K562 (cell line): ENCODE measurements around the gene DMAC1. TPM values are rescaled to one million over a fixed set of nuclear protein-coding genes. Genes with fewer than 3 reads are reported as not detected.

Experiments used
- ATF3 ChIP-seq, 2 experiments: fragments of 450-650 bp in 1 of 2; sonication (generic) in 1 of 2; formaldehyde crosslinking in 1 of 2; IDR thresholded peaks in 1 of 2; conservative IDR thresholded peaks in 1 of 2; 2 replicates each; pipeline versions ENCODE4 v1.6.1 to v1.8.1; 2016 to 2023; ENCODE audit warnings: mild to moderate bottlenecking in 2 of 2, moderate library complexity in 2 of 2, inconsistent platforms in 1 of 2, missing genetic modification reagents in 1 of 2
- CBFA2T2 ChIP-seq: fragments of 450-650 bp; conservative IDR thresholded peaks from 2 replicates; pipeline ENCODE4 v1.6.1; 2017; ENCODE audit warnings: mild to moderate bottlenecking
- COPS2 ChIP-seq: fragments of 450-650 bp; conservative IDR thresholded peaks from 2 replicates; pipeline ENCODE4 v1.6.1; 2016; ENCODE audit warnings: mild to moderate bottlenecking, moderate library complexity
- DLX4 ChIP-seq: fragments of 250-450 bp; sonication (Bioruptor Pico); IDR thresholded peaks from 2 replicates; pipeline ENCODE4 v1.6.1; 2021; ENCODE audit warnings: mild to moderate bottlenecking
- EGR1 ChIP-seq: fragments of 450-650 bp; conservative IDR thresholded peaks from 2 replicates; pipeline ENCODE4 v1.6.1; 2017; ENCODE audit warnings: mild to moderate bottlenecking
- MTF1 ChIP-seq: fragments of 250-450 bp; sonication (Bioruptor Pico); IDR thresholded peaks from 2 replicates; pipeline ENCODE4 v1.9.0; 2021; ENCODE audit warnings: moderate library complexity, mild to moderate bottlenecking, inconsistent platforms, borderline replicate concordance
- PBX2 ChIP-seq, 2 experiments: IDR thresholded peaks in 1 of 2; conservative IDR thresholded peaks in 1 of 2; 2 replicates each; pipeline ENCODE4 v1.6.1; 2016; ENCODE audit warnings: low read depth in 2 of 2, mild to moderate bottlenecking in 1 of 2, missing compliant biosample characterization in 1 of 2, missing genetic modification characterization in 1 of 2, moderate library complexity in 1 of 2
- POLR2AphosphoS5 ChIP-seq: IDR thresholded peaks from 2 replicates; pipeline ENCODE4 v1.6.1; 2011; ENCODE audit warnings: mild to moderate bottlenecking, low read depth, low read length, moderate library complexity; ENCODE audit not compliant: control insufficient read depth, insufficient read depth
- PRPF4 ChIP-seq: fragments of 200-400 bp; formaldehyde crosslinking; IDR thresholded peaks from one replicate; pipeline ENCODE4 v1.6.1; 2017; ENCODE audit warnings: low read length, low read depth, mild to moderate bottlenecking; ENCODE audit not compliant: insufficient read depth, poor library complexity, severe bottlenecking
- ZNF175 ChIP-seq: fragments of 200-800 bp; sonication (Bioruptor generic); IDR thresholded peaks from 2 replicates; pipeline ENCODE4 v1.6.1; 2016; ENCODE audit warnings: low read depth, mild to moderate bottlenecking, missing genetic modification characterization, missing compliant biosample characterization
- ZNF717 ChIP-seq: fragments of 250-450 bp; sonication (Bioruptor Pico); IDR thresholded peaks from 2 replicates; pipeline ENCODE4 v1.5.0; 2021
- ZNF76 ChIP-seq: fragments of 250-450 bp; sonication (Bioruptor Pico); IDR thresholded peaks from 2 replicates; pipeline ENCODE4 v1.4.0; 2020; ENCODE audit warnings: mild to moderate bottlenecking, moderate library complexity, borderline replicate concordance
- polyA plus RNA-seq, 8 experiments: library from polyadenylated mRNA; depleted of rRNA in 4 of 8; stranded (reverse) in 5 of 8; unstranded in 3 of 8; fragments of >200 nt; fragmentation: Nextera tagmentation in 2 of 8; fragmentation: Illumina TruSeq in 1 of 8; extraction: Ambion mirVana in 2 of 8; extraction: Trizol in 1 of 8; gene quantifications; 2 replicates each; pipeline versions ENCODE4 v1.2.1 to v1.2.3, GENCODE V29; 2011 to 2014; ENCODE audit warnings: inconsistent platforms in 1 of 8, missing spikeins in 1 of 8
- total RNA-seq, 7 experiments: library from RNA; depleted of rRNA in 6 of 7; stranded (reverse); fragments of >200 nt in 6 of 7; fragmentation: Illumina TruSeq in 2 of 7; extraction: Trizol in 2 of 7; gene quantifications; 2 replicates each; pipeline versions ENCODE4 v1.2.1 to v1.2.3, GENCODE V29; 2011 to 2021; ENCODE audit warnings: low replicate concordance in 1 of 7

The DMAC1 gene
- total and polyA plus RNA-seq, 9 of the 15 experiments (the other 6 are each of a cell fraction or from before 2014, with no cell fraction given) = 15.9 to 94.4 (median 38.4) TPM

GRCh38 chr9:7799234-7799943, at the start of gene DMAC1 (continued):
- no peak for TF ChIP-seq MTF1 (CRISPR knock-in tag)
- 0 out of 2 replicates have a peak, but pooled peaks have one; percentile 51 for TF ChIP-seq POLR2AphosphoS5
- TF ChIP-seq ZNF175 (CRISPR knock-in tag) = no peak
- TF ChIP-seq EGR1 = peak; percentile 66
- TF ChIP-seq ZNF76 (CRISPR knock-in tag) = no peak
- no peak for TF ChIP-seq DLX4 (CRISPR knock-in tag)
- TF ChIP-seq ATF3 (IDR thresholded peaks at IDR 0.05) = no peak
- TF ChIP-seq ATF3 (CRISPR knock-in tag; conservative IDR thresholded peaks at IDR 0.05) = no peak
- TF ChIP-seq ZNF717 (CRISPR knock-in tag) = no peak
- no peak for TF ChIP-seq COPS2
- no peak for TF ChIP-seq PBX2 (CRISPR knock-in tag; IDR thresholded peaks at IDR 0.05; ENCODE audit: low read depth)
- TF ChIP-seq PBX2 (tag; conservative IDR thresholded peaks at IDR 0.05; ENCODE audit: low read depth) = no peak
- TF ChIP-seq CBFA2T2 = peak; percentile 16; the same call in 1 of the 2 replicates
- TF ChIP-seq PRPF4 = no peak
